ENCODE results near the gene LTBP2. TPM values are rescaled to one million over a fixed set of nuclear protein-coding genes. Genes with fewer than 3 reads are reported as not detected.
A peak's percentile ranks its signal among the peaks of the same experiment; 100 is the strongest.

Gene LTBP2
- total and polyA plus RNA-seq, 2 of the 13 experiments (the other 11 are each of a cell fraction or from before 2014, with no cell fraction given), result 0.20 to 0.41 TPM

GRCh38 chr14:74612350-74613021 lies 449 bp upstream of the LTBP2 start (continued):
- 0 out of 2 replicates have a peak, but pooled peaks have one; percentile 3 for TF ChIP-seq HDAC1 (CRISPR knock-in tag; IDR thresholded peaks at IDR 0.05)
- 0 out of 2 replicates have a peak, but pooled peaks have one; percentile 5 for TF ChIP-seq ZNF263 (CRISPR knock-in tag; IDR thresholded peaks at IDR 0.05)
- TF ChIP-seq ZSCAN21 (CRISPR knock-in tag; IDR thresholded peaks at IDR 0.05; ENCODE audit: borderline replicate concordance), result no peak
- 0 out of 2 replicates have a peak, but pooled peaks have one; percentile 4 for TF ChIP-seq SATB2 (CRISPR knock-in tag; IDR thresholded peaks at IDR 0.05)
- TF ChIP-seq, protein P1, sequence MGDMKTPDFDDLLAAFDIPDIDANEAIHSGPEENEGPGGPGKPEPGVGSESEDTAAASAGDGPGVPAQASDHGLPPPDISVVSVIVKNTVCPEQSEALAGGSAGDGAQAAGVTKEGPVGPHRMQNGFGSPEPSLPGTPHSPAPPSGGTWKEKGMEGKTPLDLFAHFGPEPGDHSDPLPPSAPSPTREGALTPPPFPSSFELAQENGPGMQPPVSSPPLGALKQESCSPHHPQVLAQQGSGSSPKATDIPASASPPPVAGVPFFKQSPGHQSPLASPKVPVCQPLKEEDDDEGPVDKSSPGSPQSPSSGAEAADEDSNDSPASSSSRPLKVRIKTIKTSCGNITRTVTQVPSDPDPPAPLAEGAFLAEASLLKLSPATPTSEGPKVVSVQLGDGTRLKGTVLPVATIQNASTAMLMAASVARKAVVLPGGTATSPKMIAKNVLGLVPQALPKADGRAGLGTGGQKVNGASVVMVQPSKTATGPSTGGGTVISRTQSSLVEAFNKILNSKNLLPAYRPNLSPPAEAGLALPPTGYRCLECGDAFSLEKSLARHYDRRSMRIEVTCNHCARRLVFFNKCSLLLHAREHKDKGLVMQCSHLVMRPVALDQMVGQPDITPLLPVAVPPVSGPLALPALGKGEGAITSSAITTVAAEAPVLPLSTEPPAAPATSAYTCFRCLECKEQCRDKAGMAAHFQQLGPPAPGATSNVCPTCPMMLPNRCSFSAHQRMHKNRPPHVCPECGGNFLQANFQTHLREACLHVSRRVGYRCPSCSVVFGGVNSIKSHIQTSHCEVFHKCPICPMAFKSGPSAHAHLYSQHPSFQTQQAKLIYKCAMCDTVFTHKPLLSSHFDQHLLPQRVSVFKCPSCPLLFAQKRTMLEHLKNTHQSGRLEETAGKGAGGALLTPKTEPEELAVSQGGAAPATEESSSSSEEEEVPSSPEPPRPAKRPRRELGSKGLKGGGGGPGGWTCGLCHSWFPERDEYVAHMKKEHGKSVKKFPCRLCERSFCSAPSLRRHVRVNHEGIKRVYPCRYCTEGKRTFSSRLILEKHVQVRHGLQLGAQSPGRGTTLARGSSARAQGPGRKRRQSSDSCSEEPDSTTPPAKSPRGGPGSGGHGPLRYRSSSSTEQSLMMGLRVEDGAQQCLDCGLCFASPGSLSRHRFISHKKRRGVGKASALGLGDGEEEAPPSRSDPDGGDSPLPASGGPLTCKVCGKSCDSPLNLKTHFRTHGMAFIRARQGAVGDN (CRISPR knock-in tag; IDR thresholded peaks at IDR 0.05), result peak; percentile 63; the same call in 1 of the 2 replicates
- 0 out of 2 replicates have a peak, but pooled peaks have one; percentile 1 for TF ChIP-seq HOXA3 (CRISPR knock-in tag; IDR thresholded peaks at IDR 0.05)
- TF ChIP-seq ZMYM3 (CRISPR knock-in tag; IDR thresholded peaks at IDR 0.05), result 0 out of 2 replicates have a peak, but pooled peaks have one; percentile 28
- TF ChIP-seq RFX1 (IDR thresholded peaks at IDR 0.05), result no peak
- no peak for TF ChIP-seq ZNF589 (CRISPR knock-in tag; conservative IDR thresholded peaks at IDR 0.05)
- 0 out of 2 replicates have a peak, but pooled peaks have one; percentile 17 for TF ChIP-seq GABPB1 (CRISPR knock-in tag; IDR thresholded peaks at IDR 0.05)
- peak; percentile 59 for TF ChIP-seq ZFX (CRISPR knock-in tag; IDR thresholded peaks at IDR 0.05; ENCODE audit: low read depth)
- TF ChIP-seq, protein P2, sequence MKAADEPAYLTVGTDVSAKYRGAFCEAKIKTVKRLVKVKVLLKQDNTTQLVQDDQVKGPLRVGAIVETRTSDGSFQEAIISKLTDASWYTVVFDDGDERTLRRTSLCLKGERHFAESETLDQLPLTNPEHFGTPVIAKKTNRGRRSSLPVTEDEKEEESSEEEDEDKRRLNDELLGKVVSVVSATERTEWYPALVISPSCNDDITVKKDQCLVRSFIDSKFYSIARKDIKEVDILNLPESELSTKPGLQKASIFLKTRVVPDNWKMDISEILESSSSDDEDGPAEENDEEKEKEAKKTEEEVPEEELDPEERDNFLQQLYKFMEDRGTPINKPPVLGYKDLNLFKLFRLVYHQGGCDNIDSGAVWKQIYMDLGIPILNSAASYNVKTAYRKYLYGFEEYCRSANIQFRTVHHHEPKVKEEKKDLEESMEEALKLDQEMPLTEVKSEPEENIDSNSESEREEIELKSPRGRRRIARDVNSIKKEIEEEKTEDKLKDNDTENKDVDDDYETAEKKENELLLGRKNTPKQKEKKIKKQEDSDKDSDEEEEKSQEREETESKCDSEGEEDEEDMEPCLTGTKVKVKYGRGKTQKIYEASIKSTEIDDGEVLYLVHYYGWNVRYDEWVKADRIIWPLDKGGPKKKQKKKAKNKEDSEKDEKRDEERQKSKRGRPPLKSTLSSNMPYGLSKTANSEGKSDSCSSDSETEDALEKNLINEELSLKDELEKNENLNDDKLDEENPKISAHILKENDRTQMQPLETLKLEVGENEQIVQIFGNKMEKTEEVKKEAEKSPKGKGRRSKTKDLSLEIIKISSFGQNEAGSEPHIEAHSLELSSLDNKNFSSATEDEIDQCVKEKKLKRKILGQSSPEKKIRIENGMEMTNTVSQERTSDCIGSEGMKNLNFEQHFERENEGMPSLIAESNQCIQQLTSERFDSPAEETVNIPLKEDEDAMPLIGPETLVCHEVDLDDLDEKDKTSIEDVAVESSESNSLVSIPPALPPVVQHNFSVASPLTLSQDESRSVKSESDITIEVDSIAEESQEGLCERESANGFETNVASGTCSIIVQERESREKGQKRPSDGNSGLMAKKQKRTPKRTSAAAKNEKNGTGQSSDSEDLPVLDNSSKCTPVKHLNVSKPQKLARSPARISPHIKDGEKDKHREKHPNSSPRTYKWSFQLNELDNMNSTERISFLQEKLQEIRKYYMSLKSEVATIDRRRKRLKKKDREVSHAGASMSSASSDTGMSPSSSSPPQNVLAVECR (CRISPR knock-in tag; IDR thresholded peaks at IDR 0.05; ENCODE audit: borderline replicate concordance), result no peak; the same call in 1 of the 2 replicates

Measured in HepG2 (cell line).